ENCODE data around the gene TMEM269.

TMEM269 gene

GRCh38 chr1:42848823-42849537 lies 64.2 kb downstream of the TMEM269 start:
- peak; percentile 38 for DNase-seq (ENCODE audit: low read depth)

- no peak for DNase-seq (ENCODE audit: low read depth)
These were observed 65.2 kb downstream of the TMEM269 start for GRCh38 chr1:42849944-42850343.
